Mucosa of rectum (tissue), 2 donors: Measurements from ENCODE around the gene CAMK1D.

ENCODE experiments used
- H3K27ac ChIP-seq, 2 donors: one replicate each; pipeline ENCODE4 v1.7.0; 2013; ENCODE audit warnings: inconsistent platforms in 2 of 2, low read depth in 2 of 2, low read length in 2 of 2
- H3K27me3 ChIP-seq, 2 donors: one replicate each; pipeline ENCODE4 v1.7.0; 2013; ENCODE audit warnings: low read length in 2 of 2; ENCODE audit not compliant: control insufficient read depth in 2 of 2, insufficient read depth in 2 of 2
- H3K36me3 ChIP-seq, 2 donors: one replicate each; pipeline ENCODE4 v1.7.0; 2013; ENCODE audit warnings: low read length in 2 of 2; ENCODE audit not compliant: control insufficient read depth in 2 of 2, insufficient read depth in 2 of 2
- H3K4me1 ChIP-seq, 2 donors: one replicate each; pipeline ENCODE4 v1.7.0; 2013; ENCODE audit warnings: low read length in 2 of 2, mild to moderate bottlenecking in 1 of 2; ENCODE audit not compliant: control insufficient read depth in 2 of 2, insufficient read depth in 2 of 2
- H3K4me3 ChIP-seq, 2 donors: one replicate each; pipeline ENCODE4 v1.7.0; 2013; ENCODE audit warnings: low read length in 2 of 2
- H3K9ac ChIP-seq, 2 donors: one replicate each; pipeline ENCODE4 v1.7.0; 2013; ENCODE audit warnings: low read length in 2 of 2, low read depth in 1 of 2, mild to moderate bottlenecking in 1 of 2
- H3K9me3 ChIP-seq, 2 donors: one replicate each; pipeline ENCODE4 v1.7.0; 2013; ENCODE audit warnings: low read length in 2 of 2; ENCODE audit not compliant: control insufficient read depth in 2 of 2
- donor health status: healthy.
- donor health status: Normal muscosa, but diverticular disease.

The CAMK1D gene

DNA sequence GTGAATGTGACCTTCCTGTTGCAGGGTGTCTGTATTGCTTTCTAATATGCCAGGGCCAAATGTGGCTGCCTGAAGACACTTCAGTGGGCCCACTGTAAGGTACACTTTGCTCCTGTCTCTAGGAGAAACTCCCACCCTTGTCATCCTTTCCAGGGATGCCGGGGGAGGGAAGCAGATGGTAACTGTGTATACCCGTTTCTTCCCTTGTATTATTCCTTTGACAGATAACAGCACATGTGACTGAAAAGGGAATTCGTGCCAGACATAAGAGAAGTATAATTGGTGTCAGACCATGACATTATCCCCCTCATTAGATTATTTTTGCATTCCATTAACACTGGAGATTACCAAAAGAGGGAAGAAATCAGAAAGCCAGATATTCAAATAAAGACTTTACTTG lies 317.7 kb downstream of the CAMK1D start:
- no peak overlapping the region for H3K4me3 ChIP-seq
- H3K36me3 ChIP-seq, result no peaks in the 10 kb centered on the region
- no peak overlapping the region for H3K9ac ChIP-seq
- H3K9me3 ChIP-seq, result no peaks in the 10 kb centered on the region
- H3K27ac ChIP-seq, result no peak overlapping the region
- H3K27me3 ChIP-seq, result no peaks in the 10 kb centered on the region
- no peaks in the 10 kb centered on the region for H3K4me1 ChIP-seq

- H3K9me3 ChIP-seq, result no peaks in the 10 kb centered on the region
- no peaks in the 10 kb centered on the region for H3K36me3 ChIP-seq
- no peak overlapping the region for H3K4me3 ChIP-seq
- no peak overlapping the region for H3K9ac ChIP-seq
- H3K27ac ChIP-seq, result no peak overlapping the region
- no peaks in the 10 kb centered on the region for H3K27me3 ChIP-seq
- no peaks in the 10 kb centered on the region for H3K4me1 ChIP-seq
These were observed 319.3 kb downstream of the CAMK1D start for GRCh38 chr10:12668634-12669033.

GRCh38 chr10:12670004-12670403 lies 320.7 kb downstream of the CAMK1D start:
- Histone ChIP-seq H3K27ac (no peak overlapping the region), H3K4me1 (no peaks in the 10 kb centered on the region), H3K4me3 (no peak overlapping the region), H3K9ac (no peak overlapping the region), H3K9me3 (no peaks in the 10 kb centered on the region), H3K27me3 (no peaks in the 10 kb centered on the region), H3K36me3 (no peaks in the 10 kb centered on the region)

DNA sequence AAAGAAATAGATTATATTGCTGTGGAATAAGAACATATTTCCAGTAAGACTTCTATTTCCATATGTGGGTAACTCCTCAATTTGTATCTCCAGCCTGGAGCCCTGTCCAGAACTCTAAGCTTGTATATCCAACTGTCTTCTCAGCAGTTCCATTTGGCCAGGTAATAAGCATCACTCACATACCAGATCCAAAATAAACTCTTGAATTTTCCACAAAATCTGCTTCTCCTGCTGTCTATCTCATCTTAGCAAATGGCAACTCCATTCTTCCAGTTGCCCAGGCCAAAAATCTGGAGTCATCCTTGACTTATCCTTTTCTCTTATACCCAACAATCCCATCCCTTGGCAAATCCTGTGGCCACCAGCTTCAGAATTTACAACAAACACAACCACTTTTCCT lies 325.8 kb downstream of the CAMK1D start:
- Histone ChIP-seq H3K9ac (no peak overlapping the region), H3K4me1 (no peaks in the 10 kb centered on the region), H3K36me3 (no peaks in the 10 kb centered on the region), H3K9me3 (no peaks in the 10 kb centered on the region), H3K27me3 (no peaks in the 10 kb centered on the region), H3K4me3 (no peak overlapping the region), H3K27ac (no peak overlapping the region)

- Histone ChIP-seq H3K4me3 (no peak overlapping the region), H3K27me3 (no peaks in the 10 kb centered on the region), H3K9ac (no peak overlapping the region), H3K27ac (no peak overlapping the region), H3K36me3 (no peaks in the 10 kb centered on the region), H3K4me1 (no peaks in the 10 kb centered on the region), H3K9me3 (no peaks in the 10 kb centered on the region)
These were observed 330.3 kb downstream of the CAMK1D start for GRCh38 chr10:12679636-12680035.

- Histone ChIP-seq H3K4me1 (no peaks in the 10 kb centered on the region), H3K4me3 (no peak overlapping the region), H3K9ac (no peak overlapping the region), H3K27me3 (no peaks in the 10 kb centered on the region), H3K36me3 (peaks cover 0 to 3% of the 10 kb centered on the region in 2 donors), H3K9me3 (no peaks in the 10 kb centered on the region), H3K27ac (no peak overlapping the region)
These were observed 331.9 kb downstream of the CAMK1D start for GRCh38 chr10:12681252-12681651.

GRCh38 chr10:12684784-12685183 lies 335.4 kb downstream of the CAMK1D start:
- Histone ChIP-seq H3K27ac (peak overlapping the region in 1 of 2 donors; percentile 11), H3K9ac (no peak overlapping the region)

DNA sequence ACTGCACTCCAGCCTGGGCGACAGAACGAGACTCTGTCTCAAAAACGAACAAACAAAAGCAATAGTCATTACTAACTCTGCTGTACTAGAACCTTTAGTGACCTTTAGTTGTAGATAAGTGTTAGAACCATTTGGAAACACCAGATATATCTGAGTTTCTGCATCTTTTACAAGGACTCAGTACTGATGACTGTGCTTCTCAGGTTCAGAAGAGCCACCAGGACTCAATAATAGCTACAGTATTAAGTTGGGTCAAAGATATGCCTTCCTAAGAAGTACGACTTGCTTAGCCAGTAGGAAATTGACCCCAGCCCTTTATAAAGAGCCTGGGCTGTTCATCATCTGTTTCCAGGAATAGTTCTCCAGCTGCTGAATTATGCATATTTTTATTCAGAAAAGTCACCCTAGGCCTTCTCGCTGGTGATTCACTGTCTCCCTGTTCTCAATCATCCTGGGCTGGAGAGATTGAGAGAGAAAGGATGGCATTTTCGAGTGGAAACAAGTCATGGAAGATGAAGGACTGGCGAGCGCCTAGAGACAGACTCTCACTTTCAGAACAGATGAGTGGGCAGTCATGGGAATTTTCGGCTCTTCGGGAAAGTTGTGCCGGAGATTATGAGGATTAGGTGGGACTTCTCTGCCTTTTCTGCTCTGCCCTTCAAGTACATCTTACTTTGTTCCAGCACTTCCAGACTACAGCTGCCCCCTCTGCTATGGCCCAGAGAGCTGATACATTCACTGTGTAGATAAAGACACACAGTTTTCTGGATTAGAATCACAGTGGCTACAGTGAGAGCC lies 336.1 kb downstream of the CAMK1D start:
- Histone ChIP-seq H3K9ac (no peak overlapping the region), H3K36me3 (peaks cover 0 to 3% of the 10 kb centered on the region in 2 donors), H3K4me3 (no peak overlapping the region), H3K4me1 (no peaks in the 10 kb centered on the region), H3K27me3 (no peaks in the 10 kb centered on the region), H3K9me3 (no peaks in the 10 kb centered on the region), H3K27ac (peak overlapping the region in 1 of 2 donors; percentile 11)

More at GRCh38 chr10:12684784-12685183, 335.4 kb downstream of the CAMK1D start:
- no peaks in the 10 kb centered on the region for H3K4me1 ChIP-seq
- H3K27me3 ChIP-seq, result no peaks in the 10 kb centered on the region
- H3K9me3 ChIP-seq, result no peaks in the 10 kb centered on the region
- H3K36me3 ChIP-seq, result peaks cover 0 to 3% of the 10 kb centered on the region in 2 donors
- H3K4me3 ChIP-seq, result no peak overlapping the region

GRCh38 chr10:12687996-12688395 lies 338.6 kb downstream of the CAMK1D start:
- no peak overlapping the region for H3K4me3 ChIP-seq
- H3K27ac ChIP-seq, result no peak overlapping the region
- peaks cover 0 to 3% of the 10 kb centered on the region in 2 donors for H3K36me3 ChIP-seq
- no peaks in the 10 kb centered on the region for H3K27me3 ChIP-seq
- H3K9ac ChIP-seq, result no peak overlapping the region
- no peaks in the 10 kb centered on the region for H3K4me1 ChIP-seq
- H3K9me3 ChIP-seq, result no peaks in the 10 kb centered on the region

DNA sequence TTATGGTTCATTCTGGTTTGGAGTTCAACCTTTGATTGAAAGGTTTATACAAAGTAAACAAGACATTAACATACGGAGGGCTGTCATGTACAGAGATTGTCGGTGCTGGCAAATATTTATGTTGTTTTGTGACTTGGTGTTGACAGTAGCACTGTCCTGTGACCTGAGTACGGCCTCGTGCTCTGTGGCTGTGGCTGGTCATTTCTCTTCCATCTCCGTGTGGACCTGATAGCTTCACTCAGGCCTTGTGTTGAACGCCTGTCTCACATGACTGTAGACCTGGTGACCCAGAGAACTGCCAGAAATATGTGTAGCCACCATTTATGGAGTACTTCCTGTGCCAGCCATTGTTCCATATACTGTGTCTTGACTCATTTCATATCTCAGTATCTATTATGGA lies 340.5 kb downstream of the CAMK1D start:
- Histone ChIP-seq H3K27me3 (no peaks in the 10 kb centered on the region), H3K9ac (no peak overlapping the region), H3K4me3 (no peak overlapping the region), H3K36me3 (peaks cover 0 to 3% of the 10 kb centered on the region in 2 donors), H3K9me3 (no peaks in the 10 kb centered on the region), H3K4me1 (no peaks in the 10 kb centered on the region), H3K27ac (peak overlapping the region in 1 of 2 donors; percentile 64)
